ENCODE results near the gene CD34.

The CD34 gene

DNA sequence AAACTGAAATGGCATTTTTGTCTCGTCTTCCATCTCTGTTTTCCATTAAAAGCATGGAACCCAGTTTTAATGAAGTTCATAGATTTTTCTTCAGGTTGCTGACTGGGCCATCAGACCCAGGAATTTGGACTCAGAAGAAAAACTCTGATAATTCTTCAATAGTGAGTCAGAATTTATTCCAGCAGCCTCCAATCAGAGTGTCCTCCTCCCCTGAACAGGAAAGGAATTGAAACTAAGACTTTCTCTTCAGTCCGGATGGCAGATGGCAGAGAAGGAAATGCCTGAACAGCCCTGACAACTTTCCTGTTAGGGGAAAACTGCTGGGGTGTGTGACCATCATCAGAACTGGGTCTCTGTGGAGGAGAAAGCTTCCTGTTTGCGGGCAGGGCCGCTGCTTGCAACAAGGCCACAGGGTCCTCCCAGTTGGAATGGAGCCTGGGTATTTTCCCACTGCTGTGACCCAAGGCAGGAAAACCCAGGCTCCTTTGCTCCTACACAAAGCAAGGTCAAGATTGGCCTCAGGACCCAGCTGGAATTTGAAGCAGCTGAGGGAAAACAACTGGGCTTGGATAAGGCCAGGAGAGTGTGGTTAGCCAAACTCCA is 20.7 kb downstream of the CD34 start:
- TF ChIP-seq, protein P1, sequence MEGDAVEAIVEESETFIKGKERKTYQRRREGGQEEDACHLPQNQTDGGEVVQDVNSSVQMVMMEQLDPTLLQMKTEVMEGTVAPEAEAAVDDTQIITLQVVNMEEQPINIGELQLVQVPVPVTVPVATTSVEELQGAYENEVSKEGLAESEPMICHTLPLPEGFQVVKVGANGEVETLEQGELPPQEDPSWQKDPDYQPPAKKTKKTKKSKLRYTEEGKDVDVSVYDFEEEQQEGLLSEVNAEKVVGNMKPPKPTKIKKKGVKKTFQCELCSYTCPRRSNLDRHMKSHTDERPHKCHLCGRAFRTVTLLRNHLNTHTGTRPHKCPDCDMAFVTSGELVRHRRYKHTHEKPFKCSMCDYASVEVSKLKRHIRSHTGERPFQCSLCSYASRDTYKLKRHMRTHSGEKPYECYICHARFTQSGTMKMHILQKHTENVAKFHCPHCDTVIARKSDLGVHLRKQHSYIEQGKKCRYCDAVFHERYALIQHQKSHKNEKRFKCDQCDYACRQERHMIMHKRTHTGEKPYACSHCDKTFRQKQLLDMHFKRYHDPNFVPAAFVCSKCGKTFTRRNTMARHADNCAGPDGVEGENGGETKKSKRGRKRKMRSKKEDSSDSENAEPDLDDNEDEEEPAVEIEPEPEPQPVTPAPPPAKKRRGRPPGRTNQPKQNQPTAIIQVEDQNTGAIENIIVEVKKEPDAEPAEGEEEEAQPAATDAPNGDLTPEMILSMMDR (IDR thresholded peaks at IDR 0.05), result no peak
- Mint-ChIP-seq H3K9me3 (no peaks in the 10 kb centered on the region), H3K36me3 (ENCODE audit: low read depth) (no peaks in the 10 kb centered on the region), H3K4me1 (peaks cover 19% of the 10 kb centered on the region), H3K4me3 (no peak overlapping the region), H3K27ac (no peak overlapping the region), H3K27me3 (ENCODE audit: low read depth, poor library complexity) (peaks cover 27% of the 10 kb centered on the region)
- DNase-seq, result no peak

DNA sequence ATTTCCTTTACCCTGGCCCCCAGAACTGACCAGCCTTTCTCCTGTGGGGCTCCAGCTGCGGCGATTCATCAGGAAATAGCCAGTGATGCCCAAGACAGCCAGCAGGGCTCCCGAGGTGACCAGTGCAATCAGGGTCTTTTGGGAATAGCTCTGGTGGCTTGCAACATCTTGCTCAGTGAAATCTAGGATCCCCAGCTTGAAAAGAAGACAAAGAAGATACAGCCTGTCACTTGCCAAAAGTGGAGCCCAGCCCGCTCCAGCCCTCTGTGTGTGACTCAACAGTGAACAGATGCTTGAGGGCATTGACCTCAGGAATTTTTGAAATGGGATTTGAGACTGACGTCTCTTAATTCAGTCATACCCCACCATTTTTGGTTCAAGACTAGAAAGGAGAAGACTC is 22.3 kb downstream of the CD34 start:
- Mint-ChIP-seq H3K4me1 (peaks cover 27% of the 10 kb centered on the region), H3K4me3 (no peak overlapping the region), H3K27ac (no peak overlapping the region), H3K36me3 (ENCODE audit: low read depth) (no peaks in the 10 kb centered on the region), H3K27me3 (ENCODE audit: low read depth, poor library complexity) (peaks cover 19% of the 10 kb centered on the region), H3K9me3 (no peaks in the 10 kb centered on the region)
- DNase-seq, result no peak
- TF ChIP-seq, protein P1 (IDR thresholded peaks at IDR 0.05), result no peak

DNA sequence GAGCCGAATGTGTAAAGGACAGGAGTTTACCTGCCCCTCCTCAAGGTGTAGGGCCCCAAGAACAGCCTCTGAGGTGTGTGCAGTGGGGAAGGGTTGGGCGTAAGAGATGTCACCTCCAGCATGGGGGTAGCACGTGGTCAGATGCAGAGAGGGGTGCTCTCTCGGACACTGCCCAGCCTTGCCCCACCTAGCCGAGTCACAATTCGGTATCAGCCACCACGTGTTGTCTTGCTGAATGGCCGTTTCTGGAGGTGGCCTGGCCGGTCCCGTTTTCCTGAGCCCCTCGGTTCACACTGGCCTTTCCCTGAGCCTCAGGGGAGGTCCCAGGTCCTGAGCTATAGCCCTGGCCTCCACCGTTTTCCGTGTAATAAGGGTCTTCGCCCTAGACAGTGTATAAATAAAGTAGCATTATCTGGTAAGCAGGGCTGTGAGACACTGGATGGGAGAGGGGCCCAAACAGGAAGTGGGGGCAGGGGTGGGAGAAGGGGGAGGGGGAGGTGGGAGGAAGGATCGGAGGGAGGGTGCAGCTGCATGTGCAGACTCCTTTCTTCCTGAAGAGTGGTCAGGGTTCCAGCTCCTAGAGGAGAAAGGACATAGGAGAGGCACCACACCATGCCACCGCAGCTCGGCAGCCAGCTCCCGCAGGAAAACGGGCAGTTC is 23.3 kb downstream of the CD34 start:
- no peak for DNase-seq
- Mint-ChIP-seq H3K27ac (no peak overlapping the region), H3K27me3 (ENCODE audit: low read depth, poor library complexity) (peaks cover 14% of the 10 kb centered on the region), H3K4me1 (peaks cover 23% of the 10 kb centered on the region), H3K4me3 (no peak overlapping the region), H3K9me3 (no peaks in the 10 kb centered on the region), H3K36me3 (ENCODE audit: low read depth) (no peaks in the 10 kb centered on the region)
- TF ChIP-seq, protein P1 (IDR thresholded peaks at IDR 0.05), result no peak

DNA sequence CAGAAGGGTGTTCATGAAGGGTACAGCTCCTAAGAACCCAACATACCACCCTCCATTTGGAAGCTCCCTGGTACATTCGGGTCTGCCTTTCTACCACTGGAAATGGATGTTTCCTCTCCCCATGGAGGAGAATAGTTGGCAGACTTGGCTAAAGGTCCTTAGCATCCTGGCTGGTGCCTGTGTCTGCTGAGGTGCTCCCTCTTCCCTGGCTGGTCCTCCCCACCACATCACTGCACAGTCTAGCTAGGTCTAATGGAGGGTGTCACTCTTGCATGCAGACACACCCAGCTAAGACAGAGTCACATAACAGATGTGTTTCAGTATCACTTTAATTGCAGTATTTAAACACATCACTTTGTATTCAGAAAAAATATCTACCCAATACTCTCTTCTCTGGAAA is 24.7 kb downstream of the CD34 start:
- no peaks in the 10 kb centered on the region for H3K36me3 Mint-ChIP-seq (ENCODE audit: low read depth)
- H3K9me3 Mint-ChIP-seq, result no peaks in the 10 kb centered on the region
- no peak for DNase-seq
- H3K27ac Mint-ChIP-seq, result no peak overlapping the region
- H3K4me1 Mint-ChIP-seq, result peaks cover 22% of the 10 kb centered on the region
- TF ChIP-seq, protein P1 (IDR thresholded peaks at IDR 0.05), result no peak
- H3K27me3 Mint-ChIP-seq (ENCODE audit: low read depth, poor library complexity), result peaks cover 19% of the 10 kb centered on the region
- no peak overlapping the region for H3K4me3 Mint-ChIP-seq

DNA sequence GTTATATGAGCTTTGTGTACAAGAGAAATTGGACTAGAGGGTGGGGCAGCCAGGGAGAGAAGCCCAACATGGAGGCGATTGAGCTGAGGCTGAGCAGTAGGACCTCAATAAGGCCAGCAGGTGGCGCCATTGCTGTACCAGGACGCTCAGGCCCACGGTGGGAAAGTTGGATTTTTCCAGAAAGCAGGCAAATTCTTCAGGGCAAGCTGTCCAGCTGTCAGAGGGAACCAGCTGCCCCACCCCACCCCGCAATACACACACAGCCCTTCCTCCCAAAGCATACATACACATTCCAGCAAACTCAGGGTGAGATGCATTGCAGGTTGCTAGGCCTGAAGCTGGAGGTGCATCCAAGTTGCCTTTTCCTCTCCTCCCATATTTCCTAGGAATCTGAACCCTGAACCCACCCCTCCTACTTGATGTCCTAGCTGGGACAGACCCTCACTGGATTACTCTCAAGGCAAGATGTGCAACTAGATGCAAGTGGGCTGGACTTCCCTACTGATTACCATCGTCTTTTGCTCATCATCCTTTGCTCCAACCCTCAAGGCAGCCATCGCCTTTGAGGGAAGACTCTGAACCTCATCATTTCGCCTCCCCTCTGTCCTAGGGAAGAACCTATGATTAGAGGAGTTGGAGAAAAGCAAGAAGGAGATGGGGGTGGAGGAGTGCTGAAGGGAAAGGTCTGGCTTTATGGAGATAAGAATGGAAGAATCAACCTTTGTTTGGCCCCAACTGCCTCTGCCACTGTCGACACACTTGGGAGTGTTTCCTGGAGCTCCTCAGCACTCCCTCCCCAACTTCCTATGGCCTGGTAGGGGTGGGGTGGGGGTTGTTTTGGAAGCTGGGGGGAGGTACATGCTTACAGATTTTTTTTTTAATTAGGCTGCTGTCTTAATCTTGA is 25.5 kb downstream of the CD34 start:
- peaks cover 22% of the 10 kb centered on the region for H3K4me1 Mint-ChIP-seq
- TF ChIP-seq, protein P1 (IDR thresholded peaks at IDR 0.05), result peak; percentile 96
- H3K9me3 Mint-ChIP-seq, result no peaks in the 10 kb centered on the region
- peak; percentile 84 for DNase-seq
- no peak overlapping the region for H3K4me3 Mint-ChIP-seq
- no peaks in the 10 kb centered on the region for H3K36me3 Mint-ChIP-seq (ENCODE audit: low read depth)
- H3K27me3 Mint-ChIP-seq (ENCODE audit: low read depth, poor library complexity), result peaks cover 22% of the 10 kb centered on the region
- H3K27ac Mint-ChIP-seq, result no peak overlapping the region

Data from nephron progenitor cell (in vitro differentiated cells).